ENCODE data around the gene ISLR2.

- TF ChIP-seq CTCF (conservative IDR thresholded peaks at IDR 0.05; ENCODE audit: low read depth, low read length) (no peak), EZH2 (IDR thresholded peaks at IDR 0.05; ENCODE audit: borderline replicate concordance, low read depth, low read length, poor library complexity, severe bottlenecking) (peak; percentile 97)
Measured at GRCh38 chr15:74129586-74130154, 716 bp upstream of the ISLR2 start.
